OCI-LY1 (cell line): ENCODE results near the gene LRRC43.
A peak's percentile ranks its signal among the peaks of the same experiment; 100 is the strongest.

Source experiments
- H2AFZ ChIP-seq: fragments of 200-600 bp; sonication (generic), shearing (Covaris generic); 2 replicates; pipeline ENCODE4 v1.6.0; 2014; ENCODE audit warnings: antibody characterized with exemption, mild to moderate bottlenecking, low read length
- H3F3A ChIP-seq: fragments of 200-600 bp; sonication (generic), shearing (Covaris generic); 2 replicates; pipeline ENCODE4 v1.6.0; 2014; ENCODE audit warnings: mild to moderate bottlenecking, antibody characterized with exemption, low read length, moderate library complexity; ENCODE audit not compliant: insufficient read depth
- H3K27ac ChIP-seq: fragments of 200-600 bp; sonication (generic); 2 replicates; pipeline ENCODE4 v1.5.1; 2014; ENCODE audit warnings: low read length, mixed run types, mild to moderate bottlenecking, low read depth; ENCODE audit not compliant: poor library complexity, severe bottlenecking
- H3K27me3 ChIP-seq: fragments of 200-600 bp; sonication (generic); 2 replicates; pipeline ENCODE4 v1.6.0; 2014; ENCODE audit warnings: antibody characterized with exemption, mild to moderate bottlenecking, low read length, moderate library complexity; ENCODE audit not compliant: insufficient read depth
- H3K36me3 ChIP-seq: fragments of 200-600 bp; sonication (generic); 2 replicates; pipeline ENCODE4 v1.6.1; 2014; ENCODE audit warnings: mild to moderate bottlenecking, antibody characterized with exemption, low read length, moderate library complexity, mixed read lengths; ENCODE audit not compliant: insufficient read depth
- H3K4me1 ChIP-seq: fragments of 200-600 bp; sonication (generic); 2 replicates; pipeline ENCODE4 v1.5.1; 2014; ENCODE audit warnings: mild to moderate bottlenecking, low read length, moderate library complexity; ENCODE audit not compliant: insufficient read depth, severe bottlenecking
- H3K4me2 ChIP-seq: fragments of 200-600 bp; sonication (generic), shearing (Covaris generic); 2 replicates; pipeline ENCODE4 v1.6.1; 2014; ENCODE audit warnings: low read length
- H3K4me3 ChIP-seq: fragments of 200-600 bp; sonication (generic); 2 replicates; pipeline ENCODE4 v1.5.1; 2014; ENCODE audit warnings: low read length, low read depth, mild to moderate bottlenecking, mixed read lengths; ENCODE audit not compliant: poor library complexity, severe bottlenecking
- H3K79me2 ChIP-seq: fragments of 200-600 bp; shearing (Covaris generic); 2 replicates; pipeline ENCODE4 v1.6.1; 2016; ENCODE audit warnings: mixed run types, low read length, mixed read lengths; ENCODE audit not compliant: insufficient read depth
- H3K9ac ChIP-seq: fragments of 200-600 bp; sonication (generic), shearing (Covaris generic); 2 replicates; pipeline ENCODE4 v1.6.1; 2014; ENCODE audit warnings: mild to moderate bottlenecking, low read length, mixed read lengths
- H3K9me2 ChIP-seq: fragments of 200-600 bp; sonication (generic), shearing (Covaris generic); 2 replicates; pipeline ENCODE4 v1.6.1; 2014; ENCODE audit warnings: low read depth, mild to moderate bottlenecking, low read length, mixed read lengths
- H3K9me3 ChIP-seq: fragments of 200-600 bp; shearing (Covaris generic); 2 replicates; pipeline ENCODE4 v1.6.1; 2014; ENCODE audit warnings: low read length, mixed read lengths
- H4K20me1 ChIP-seq: fragments of 200-600 bp; sonication (generic), shearing (Covaris generic); 2 replicates; pipeline ENCODE4 v1.6.0; 2016; ENCODE audit warnings: mild to moderate bottlenecking, low read length; ENCODE audit not compliant: insufficient read depth
- EZH2 ChIP-seq: fragments of 200-600 bp; sonication (generic), shearing (Covaris generic); IDR thresholded peaks from 2 replicates; pipeline ENCODE4 v1.8.0; 2017; ENCODE audit warnings: borderline replicate concordance, mixed run types, mild to moderate bottlenecking, antibody characterized with exemption, low read length, moderate library complexity, mixed read lengths
- TF ChIP-seq, protein P1 (sequence below): fragments of 200-600 bp; sonication (generic), shearing (Covaris generic); IDR thresholded peaks from 2 replicates; pipeline ENCODE4 v1.5.1; 2017; ENCODE audit warnings: mild to moderate bottlenecking, antibody characterized with exemption, low read length, moderate library complexity, mixed read lengths

LRRC43 gene

DNA sequence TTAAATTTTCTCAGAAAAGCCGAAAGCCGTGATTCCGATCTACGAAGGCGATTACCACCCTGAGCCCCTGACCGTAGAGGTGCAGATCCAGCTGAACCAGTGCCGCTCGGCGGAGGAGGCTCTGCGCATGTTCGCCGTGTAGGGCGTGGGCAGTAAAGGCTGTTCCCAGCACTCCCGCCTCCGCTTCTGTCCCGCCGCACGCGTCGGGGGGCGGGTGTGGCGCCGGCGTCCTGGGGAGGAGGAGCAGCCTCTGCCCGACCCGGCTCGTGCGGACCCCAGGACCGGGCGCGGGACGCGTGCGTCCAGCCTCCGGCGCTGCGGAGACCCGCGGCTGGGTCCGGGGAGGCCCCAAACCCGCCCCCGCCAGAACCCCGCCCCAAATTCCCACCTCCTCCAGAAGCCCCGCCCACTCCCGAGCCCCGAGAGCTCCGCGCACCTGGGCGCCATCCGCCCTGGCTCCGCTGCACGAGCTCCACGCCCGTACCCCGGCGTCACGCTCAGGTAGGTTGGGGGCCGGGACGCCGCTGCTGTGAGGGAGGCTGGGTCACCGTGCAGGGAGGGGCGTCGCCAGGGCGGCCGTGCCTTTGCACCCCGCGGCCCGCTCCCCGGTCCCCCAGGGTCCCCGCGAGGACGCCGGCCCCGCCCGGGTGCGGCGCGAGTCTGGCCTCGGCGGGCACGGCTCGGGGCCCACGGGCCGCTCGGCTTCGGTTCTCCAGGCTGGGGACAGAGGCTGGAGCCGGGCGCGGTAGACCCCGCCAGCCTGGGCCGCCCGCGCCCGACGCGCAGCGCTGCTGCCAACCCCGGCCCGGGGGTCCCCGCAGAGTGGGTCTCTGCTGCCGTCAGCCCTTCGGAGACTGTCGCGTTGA, 20.6 kb downstream of the LRRC43 start, which contains the start of gene B3GNT4:
Gene B3GNT4 (plus strand): TSS at position 409 of the 866 bp plus-strand sequence. CDS start 910 bp downstream, outside the sequence.
- peak within 1 kb of the TSS; percentile 74 for H3K4me2 ChIP-seq
- peaks cover 26% of the 10 kb centered on the region for H3K4me1 ChIP-seq
- no peaks in the 10 kb centered on the region for H3K9me2 ChIP-seq
- no peaks in the 10 kb centered on the region for H3K79me2 ChIP-seq
- no peak within 1 kb of the TSS for H2AFZ ChIP-seq
- no peaks in the 10 kb centered on the region; the same call in 1 of the 2 replicates for H3K27me3 ChIP-seq
- peaks cover 20% of the 10 kb centered on the region for H3K36me3 ChIP-seq
- TF ChIP-seq, protein P1, sequence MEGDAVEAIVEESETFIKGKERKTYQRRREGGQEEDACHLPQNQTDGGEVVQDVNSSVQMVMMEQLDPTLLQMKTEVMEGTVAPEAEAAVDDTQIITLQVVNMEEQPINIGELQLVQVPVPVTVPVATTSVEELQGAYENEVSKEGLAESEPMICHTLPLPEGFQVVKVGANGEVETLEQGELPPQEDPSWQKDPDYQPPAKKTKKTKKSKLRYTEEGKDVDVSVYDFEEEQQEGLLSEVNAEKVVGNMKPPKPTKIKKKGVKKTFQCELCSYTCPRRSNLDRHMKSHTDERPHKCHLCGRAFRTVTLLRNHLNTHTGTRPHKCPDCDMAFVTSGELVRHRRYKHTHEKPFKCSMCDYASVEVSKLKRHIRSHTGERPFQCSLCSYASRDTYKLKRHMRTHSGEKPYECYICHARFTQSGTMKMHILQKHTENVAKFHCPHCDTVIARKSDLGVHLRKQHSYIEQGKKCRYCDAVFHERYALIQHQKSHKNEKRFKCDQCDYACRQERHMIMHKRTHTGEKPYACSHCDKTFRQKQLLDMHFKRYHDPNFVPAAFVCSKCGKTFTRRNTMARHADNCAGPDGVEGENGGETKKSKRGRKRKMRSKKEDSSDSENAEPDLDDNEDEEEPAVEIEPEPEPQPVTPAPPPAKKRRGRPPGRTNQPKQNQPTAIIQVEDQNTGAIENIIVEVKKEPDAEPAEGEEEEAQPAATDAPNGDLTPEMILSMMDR: no peak
- TF ChIP-seq EZH2: no peak
- H4K20me1 ChIP-seq: no peaks in the 10 kb centered on the region
- H3K27ac ChIP-seq: no peak within 1 kb of the TSS
- H3F3A ChIP-seq: no peaks in the 10 kb centered on the region
- peak within 1 kb of the TSS; percentile 45; the same call in 1 of the 2 replicates for H3K9ac ChIP-seq
- H3K4me3 ChIP-seq: peak within 1 kb of the TSS; percentile 56
- H3K9me3 ChIP-seq: no peaks in the 10 kb centered on the region

DNA sequence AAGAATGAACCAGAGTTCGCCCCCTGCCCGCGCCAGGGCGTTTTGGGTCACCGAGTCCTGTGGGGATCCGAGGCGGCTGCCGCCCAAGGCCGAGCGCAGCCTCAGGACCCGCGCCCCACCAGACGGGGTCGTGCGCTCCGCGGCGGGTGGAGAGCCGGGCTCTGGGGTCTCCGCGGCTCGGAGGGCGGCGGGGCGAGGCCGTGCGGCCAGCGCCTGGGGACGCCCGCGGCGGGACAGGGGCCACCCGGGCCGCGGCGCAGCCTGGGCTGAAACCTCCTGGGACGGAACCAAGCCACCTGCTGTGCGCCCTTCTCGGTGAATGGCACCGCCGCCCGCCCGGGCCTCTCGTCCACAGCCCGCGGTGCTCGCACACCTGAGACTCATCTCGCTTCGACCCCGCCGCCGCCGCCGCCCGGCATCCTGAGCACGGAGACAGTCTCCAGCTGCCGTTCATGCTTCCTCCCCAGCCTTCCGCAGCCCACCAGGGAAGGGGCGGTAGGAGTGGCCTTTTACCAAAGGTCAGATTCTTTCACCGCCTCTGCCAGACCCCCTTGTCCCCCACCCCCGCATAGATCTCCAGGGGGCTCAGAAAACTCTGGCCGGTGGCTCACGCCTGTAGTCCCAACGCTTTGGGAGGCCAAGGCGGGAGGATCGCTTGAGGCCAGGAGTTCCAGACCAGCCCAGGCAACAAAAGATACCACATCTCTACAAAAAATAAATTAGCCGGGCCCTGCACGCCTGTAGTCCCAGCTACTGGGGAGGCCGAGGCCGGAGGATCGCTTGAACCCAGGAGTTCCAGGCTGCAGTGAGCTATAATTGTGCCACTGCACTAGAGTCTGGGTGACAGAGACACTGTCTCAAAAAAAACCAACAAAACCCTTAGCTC, 21.5 kb downstream of the LRRC43 start:
- no peak for TF ChIP-seq EZH2
- TF ChIP-seq, protein P1: no peak
- H3K79me2 ChIP-seq: no peaks in the 10 kb centered on the region
- H3K9me2 ChIP-seq: no peaks in the 10 kb centered on the region
- no peaks in the 10 kb centered on the region for H4K20me1 ChIP-seq
- H3K27me3 ChIP-seq: no peaks in the 10 kb centered on the region; the same call in 1 of the 2 replicates
- peaks cover 18% of the 10 kb centered on the region for H3K4me1 ChIP-seq
- H3K27ac ChIP-seq: no peak overlapping the region
- peak overlapping the region; percentile 74 for H3K4me2 ChIP-seq
- peaks cover 28% of the 10 kb centered on the region for H3K36me3 ChIP-seq
- H3F3A ChIP-seq: no peaks in the 10 kb centered on the region
- H3K9ac ChIP-seq: peak overlapping the region; percentile 45; the same call in 1 of the 2 replicates
- H2AFZ ChIP-seq: no peak overlapping the region
- H3K9me3 ChIP-seq: no peaks in the 10 kb centered on the region
- peak overlapping the region; percentile 56 for H3K4me3 ChIP-seq

DNA sequence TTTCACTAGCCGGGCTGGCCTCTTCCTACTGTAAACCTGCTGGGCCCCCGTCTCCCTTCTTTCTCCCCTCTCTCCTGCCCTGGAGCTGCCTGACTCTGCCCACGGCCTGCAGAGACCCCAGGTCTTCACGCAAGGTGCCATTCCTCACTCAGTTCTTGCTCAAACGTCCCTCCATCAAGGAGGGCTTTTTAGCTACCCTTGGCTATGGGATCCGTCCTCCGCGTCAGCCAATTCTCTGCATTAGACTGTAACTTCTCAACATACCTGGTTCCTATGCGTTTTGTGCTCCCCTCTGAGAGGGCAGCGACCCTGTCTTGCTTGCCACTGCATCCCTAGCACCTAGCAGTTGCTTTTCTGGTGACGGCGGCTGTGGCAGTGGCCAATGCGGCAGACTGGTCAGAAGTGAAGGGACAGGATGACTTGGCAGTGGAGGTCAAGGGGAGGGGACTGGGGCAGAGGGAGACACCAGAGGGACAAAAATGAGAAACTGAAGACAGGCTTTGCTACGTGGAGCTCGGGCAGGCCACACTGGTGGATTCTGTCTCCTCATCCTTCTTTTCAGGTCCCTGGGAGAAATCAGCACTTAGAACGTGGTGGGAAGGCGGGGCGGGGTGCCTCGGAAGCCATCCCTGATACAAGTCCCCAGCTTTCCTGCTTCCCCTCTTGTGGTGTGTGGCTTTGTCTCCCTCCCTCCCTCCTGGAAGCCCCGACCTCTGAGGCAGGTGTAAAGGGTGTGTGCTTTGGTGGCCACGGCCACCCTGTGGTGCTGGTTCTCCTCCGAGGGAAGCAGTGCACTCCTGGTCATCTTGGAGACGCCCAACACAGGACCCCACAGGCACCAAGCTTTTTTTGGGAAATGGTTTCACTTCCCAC, 22.4 kb downstream of the LRRC43 start:
- H3K4me1 ChIP-seq: peaks cover 17% of the 10 kb centered on the region
- no peak for TF ChIP-seq EZH2
- TF ChIP-seq, protein P1: no peak

More for the DNA sequence above, 22.4 kb downstream of the LRRC43 start:
- Histone ChIP-seq H4K20me1 (no peaks in the 10 kb centered on the region), H3F3A (no peaks in the 10 kb centered on the region), H3K9me3 (no peaks in the 10 kb centered on the region), H3K4me2 (peak overlapping the region; percentile 74; the same call in 1 of the 2 replicates), H3K27me3 (no peaks in the 10 kb centered on the region; the same call in 1 of the 2 replicates), H3K36me3 (peaks cover 35% of the 10 kb centered on the region), H3K4me3 (no peak overlapping the region), H3K27ac (no peak overlapping the region), H2AFZ (no peak overlapping the region), H3K79me2 (no peaks in the 10 kb centered on the region), H3K9ac (no peak overlapping the region), H3K9me2 (no peaks in the 10 kb centered on the region)
